HG03571 (cell line): Measurements from ENCODE around the gene CEP164.

Experiments
- ATAC-seq: cut with Tn5 transposase; IDR thresholded peaks from one replicate; pipeline ENCODE4 v1.9.1; 2021; ENCODE audit not compliant: unreplicated experiment

CEP164 gene

DNA sequence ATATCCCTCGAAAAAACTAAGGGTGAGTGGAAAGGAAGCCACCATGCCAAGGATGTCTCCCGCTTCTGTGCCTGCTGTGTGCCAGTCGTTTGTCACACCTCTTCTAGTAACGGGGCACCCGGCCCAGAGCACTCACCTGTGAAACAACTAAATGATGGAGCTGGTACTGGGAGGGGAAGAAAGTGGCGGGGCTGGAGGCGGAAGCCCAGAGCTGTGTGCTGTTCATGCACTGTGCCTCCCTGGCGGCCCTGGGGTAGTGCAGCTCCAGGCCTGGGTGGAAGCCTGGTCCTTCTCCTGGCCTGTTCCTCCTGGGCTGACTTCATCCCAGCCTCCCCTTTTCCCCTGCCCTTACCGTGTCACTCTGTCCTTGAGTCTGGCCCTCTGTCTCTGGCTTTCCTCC, 130.2 kb downstream of the CEP164 start:
- ATAC-seq, result peak; percentile 25

DNA sequence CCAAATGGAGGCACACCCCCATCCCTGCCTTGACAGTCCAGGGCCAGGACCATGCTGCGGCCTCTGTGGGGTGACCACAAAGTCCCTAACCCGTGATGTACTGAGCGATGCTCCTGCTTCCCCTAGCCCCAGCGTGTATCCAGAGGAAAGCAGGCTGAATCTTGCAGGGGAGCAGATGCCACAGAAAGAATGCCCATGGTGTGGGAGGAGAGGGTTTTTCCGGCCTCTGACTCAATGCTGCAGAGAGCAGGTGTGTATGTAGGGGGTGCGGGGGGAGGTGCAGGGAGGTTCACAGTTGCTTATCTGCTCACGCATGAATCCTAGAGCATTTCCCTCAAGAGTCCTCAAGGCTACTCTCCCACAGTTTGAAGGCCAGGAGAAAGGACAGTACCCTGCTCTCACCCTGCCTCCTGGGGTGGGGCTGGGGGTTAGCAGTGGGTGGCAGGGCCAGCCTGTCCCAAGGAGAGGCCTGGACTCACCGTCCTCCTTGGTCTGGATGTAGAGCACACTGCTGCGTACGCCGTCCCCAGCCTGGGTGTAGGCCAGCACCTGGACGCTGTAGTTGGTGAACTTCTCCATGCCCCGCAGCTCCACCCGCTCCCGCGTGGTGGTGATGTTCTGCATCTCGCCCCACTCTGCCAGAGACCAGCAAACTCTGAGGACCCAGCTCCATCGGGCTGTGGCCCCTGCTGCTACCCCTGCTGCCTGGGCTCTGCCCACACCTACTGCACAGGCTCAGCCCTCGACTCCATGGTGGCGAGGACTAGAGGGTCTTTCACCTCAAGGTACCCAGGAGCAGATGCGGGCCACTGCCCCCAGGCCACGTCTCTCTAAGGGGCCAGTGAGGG, 130.8 kb downstream of the CEP164 start:
- peak; percentile 28 for ATAC-seq

DNA sequence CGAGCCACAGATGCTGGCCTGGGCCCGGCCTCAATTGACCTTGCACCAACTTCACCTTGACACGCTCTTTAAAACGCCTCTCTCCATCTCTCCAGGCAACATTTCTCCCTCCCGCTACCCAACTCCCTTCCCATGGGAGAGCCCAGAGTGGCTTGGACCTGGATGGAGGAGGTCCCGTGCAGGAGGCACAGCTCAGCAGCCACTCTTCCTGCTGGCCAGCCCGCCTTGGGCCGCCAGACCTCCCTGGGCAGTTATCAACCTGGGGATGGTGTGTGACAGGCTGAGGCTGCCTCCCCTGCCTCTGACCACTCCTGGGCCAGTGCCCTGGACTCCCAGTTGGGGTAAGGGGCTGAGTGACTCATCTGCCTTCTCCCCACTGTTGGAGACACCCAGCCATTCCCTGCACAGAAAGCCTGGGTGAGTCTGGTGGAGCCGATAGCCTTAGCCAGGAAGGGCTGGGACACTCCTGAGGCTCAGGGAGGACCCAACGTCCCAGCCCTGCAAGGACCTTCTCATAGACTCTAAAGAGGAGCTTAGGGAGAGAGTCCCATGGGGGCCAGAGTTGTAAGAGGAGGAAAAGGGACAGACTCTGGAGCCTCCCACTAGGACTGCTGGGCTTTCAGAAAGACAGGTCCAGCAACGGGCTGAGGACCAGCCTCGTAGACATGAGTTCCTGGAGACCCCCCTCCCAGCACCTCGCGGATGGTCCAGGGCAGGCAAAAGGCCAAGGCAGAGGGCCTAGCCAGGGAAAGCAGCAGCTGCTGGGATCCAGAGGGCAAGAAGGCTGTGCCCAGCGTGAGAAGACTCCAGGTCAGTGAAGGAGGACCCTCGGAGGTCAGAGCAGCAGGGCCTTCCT, 131.7 kb downstream of the CEP164 start:
- ATAC-seq, result no peak

GRCh38 chr11:117459979-117460300, 132.3 kb downstream of the CEP164 start:
- ATAC-seq, result no peak

DNA sequence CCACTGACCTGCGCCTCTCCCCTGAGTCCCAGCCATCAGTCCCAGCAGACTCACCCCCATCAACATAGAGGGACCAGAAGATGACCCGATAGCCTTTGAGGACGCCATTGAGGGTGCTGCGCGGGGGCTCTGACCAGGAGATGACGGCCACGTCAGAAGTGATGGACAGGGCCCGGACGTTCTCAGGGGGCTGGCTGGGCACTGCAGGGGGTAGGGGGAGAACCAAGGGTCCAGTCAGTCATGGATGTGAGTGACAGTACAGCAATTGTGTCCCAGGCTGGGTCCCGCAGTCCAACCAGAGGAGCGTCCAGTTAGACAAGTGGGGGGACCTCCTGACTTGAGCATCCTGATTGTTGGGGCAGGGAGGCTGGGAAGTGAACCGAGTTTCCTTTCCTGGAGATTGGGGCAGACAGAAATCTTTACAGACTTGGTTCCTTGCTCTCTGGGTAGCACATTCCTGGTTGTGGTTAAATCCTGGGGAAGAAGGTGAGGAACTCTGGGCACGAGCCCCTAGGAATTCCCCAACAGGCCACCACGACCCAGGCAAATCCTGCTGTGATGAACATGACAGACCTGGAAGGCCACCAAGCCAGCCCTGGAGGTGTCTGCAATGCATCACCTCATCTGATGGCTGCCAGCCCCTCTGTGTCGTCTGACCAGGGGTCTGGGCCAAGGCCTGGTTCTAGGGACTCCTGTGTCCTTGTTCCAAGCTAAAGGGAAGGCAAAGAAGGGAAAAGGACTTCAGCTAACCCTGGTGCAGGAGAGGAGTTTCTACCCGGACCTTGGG, 133.9 kb downstream of the CEP164 start:
- no peak for ATAC-seq

GRCh38 chr11:117462183-117462863, 134.7 kb downstream of the CEP164 start:
- no peak for ATAC-seq

- ATAC-seq, result no peak
Observed at GRCh38 chr11:117462864-117463247, 135.2 kb downstream of the CEP164 start.
